ENCODE results near the gene SPTBN2. TPM values are rescaled to one million over a fixed set of nuclear protein-coding genes. Genes with fewer than 3 reads are reported as not detected.
"Not testable (repeated sequence)": the region's sequence is repeated elsewhere in the genome, so short reads cannot be mapped to it uniquely, and the experiment has no call there.

The SPTBN2 gene
- total RNA-seq, 1 donor from 2014 or later, result 6.6 TPM

DNA sequence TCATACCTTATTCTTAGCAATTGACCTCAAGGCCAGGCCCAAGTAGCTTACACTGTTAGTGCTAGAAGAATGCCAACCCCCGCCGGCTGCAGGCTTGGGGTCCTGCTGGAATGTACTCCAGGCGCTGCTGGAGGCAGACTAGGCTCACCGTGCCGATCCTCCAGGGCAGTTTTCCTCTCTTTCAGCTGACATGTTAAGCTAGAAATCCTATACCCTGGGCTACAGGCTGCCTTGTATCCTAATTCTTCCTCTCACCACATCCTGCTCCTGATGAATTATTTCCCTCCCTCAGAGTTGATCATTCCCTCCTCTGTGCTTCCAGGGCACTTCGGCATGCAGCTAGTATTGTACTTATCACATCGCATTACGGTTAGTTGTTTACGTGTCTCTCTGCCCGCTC lies 3.4 kb downstream of the SPTBN2 start:
- peak; percentile 19 for DNase-seq (ENCODE audit: low spot score)
- intact Hi-C loops (cut with DNase I), result no loop called here
- ATAC-seq, result no peak

DNA sequence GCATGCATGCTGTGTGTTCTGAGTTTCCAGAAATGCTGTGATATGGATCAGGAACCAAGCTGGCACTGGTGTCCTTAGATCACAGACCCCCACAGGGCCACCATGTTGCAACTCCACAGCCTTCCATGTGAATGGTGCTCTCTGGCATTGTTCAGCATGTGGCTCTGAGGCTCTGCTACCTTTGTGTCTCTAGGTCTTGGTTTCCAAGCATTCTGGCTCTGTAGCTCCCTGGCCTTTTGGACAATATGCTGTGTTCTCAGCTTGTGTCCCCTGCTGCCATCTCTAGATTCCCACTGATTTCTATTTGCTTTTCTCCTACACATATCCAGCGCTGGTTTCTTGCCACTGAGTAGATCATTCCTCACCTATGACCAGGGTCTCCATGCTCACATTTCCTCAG lies 3.9 kb downstream of the SPTBN2 start:
- DNase-seq (ENCODE audit: low spot score), result peak; percentile 4
- intact Hi-C loops (cut with DNase I), result no loop called here
- ATAC-seq, result no peak

DNA sequence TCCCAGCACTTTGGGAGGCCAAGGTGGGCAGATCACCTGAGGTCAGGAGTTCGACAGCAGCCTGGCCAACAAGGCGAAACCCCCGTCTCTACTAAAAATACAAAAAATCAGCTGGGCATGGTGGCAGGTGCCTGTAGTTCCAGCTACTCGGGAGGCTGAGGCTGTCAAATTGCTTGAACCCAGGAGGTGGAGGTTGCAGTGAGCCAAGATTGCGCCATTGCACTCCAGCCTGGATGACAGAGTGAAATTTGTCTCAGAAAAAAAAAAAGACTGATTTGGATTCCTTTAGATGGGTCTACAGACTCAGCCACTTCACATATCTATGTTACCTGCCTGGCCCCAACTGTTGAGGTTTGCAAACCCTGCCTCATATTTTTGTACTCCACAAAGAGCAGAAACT lies 4.8 kb downstream of the SPTBN2 start:
- DNase-seq (ENCODE audit: low spot score); intact Hi-C loops (cut with DNase I); ATAC-seq: not testable (repeated sequence)

DNA sequence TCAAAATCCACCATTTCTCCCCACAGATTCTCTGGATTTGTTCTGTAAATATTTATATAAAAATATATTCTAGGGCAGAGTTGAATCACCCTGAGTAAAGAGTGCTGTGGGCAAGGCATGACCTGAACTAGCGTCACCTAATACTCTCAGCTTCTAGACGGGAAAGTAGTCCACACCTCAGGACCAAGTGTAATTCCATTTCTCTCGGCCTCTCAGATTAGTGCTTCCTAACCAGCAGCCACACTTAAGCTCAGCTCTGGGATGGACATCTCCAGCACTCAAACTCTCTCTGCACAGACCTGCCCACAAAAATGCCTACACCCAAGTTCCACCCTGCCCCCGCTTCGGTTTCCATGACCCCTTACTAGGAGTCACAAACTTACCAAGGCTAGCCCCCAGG lies 5.3 kb downstream of the SPTBN2 start:
- no peak for ATAC-seq
- DNase-seq (ENCODE audit: low spot score), result peak; percentile 34
- intact Hi-C loops (cut with DNase I), result no loop called here

DNA sequence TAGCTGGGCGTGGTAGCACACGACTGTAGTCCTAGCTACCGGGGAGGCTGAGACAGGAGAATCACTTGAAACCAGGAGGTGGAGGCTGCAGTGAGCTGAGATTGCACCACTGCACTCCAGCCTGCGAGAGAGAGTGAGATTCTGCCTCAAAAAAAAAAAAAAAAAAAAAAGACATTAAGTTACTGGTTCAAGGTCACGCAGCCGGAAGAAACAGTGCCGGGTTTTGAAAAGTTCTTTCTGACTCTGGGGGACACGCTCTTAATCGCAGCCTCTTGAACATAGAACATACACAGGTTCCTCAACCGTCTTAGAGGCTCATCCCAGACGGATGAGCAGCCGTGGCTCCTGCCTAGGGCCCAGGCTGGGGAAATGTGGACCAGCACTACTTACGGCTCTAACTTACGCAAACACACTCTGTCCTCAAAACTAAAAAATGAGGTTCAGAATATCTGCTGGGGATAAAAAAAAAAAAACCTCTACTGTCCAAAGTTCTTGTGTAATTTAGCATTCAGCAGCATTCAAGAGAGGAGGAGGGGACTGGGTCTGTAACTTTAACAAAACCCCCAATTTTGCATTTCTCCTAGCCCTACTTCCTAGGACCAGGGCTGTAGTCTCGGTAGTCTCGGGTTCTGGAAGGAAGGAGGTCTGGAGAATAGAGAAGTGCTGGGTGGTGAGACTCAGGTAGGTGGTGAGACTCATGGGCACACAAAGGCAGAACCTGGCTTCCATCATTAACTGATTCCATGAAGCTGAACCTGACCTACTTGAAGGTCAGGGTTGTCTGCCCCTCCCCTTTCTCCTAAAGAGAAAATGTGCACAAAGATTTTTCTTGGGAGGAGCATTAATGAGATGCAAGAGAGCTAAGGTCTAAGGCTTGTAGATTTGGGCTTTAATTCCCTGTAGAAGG lies 6.0 kb downstream of the SPTBN2 start:
- peak; percentile 5 for DNase-seq (ENCODE audit: low spot score)
- no peak for ATAC-seq
- intact Hi-C loops (cut with DNase I), result no loop called here

DNA sequence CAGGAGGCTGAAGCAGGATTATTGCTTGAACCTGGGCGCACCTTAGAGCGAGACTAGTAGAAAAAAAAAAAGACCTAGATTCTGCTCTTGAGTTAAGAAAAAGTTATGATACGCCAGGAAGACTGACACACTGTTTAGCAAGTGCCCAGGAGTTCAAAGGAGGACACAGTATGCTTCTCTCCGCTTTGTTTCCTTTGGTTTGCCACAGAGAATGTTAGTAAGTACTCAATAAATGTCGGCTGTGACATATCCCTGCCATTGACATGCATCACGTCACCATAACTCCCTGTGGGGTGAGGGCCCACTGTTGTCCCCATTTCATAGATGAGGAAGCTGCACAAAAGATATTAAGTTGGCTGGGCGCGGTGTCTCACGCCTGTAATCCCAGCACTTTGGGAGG lies 7.1 kb downstream of the SPTBN2 start:
- intact Hi-C loops (cut with DNase I), result no loop called here
- peak; percentile 28 for DNase-seq (ENCODE audit: low spot score)
- no peak for ATAC-seq

DNA sequence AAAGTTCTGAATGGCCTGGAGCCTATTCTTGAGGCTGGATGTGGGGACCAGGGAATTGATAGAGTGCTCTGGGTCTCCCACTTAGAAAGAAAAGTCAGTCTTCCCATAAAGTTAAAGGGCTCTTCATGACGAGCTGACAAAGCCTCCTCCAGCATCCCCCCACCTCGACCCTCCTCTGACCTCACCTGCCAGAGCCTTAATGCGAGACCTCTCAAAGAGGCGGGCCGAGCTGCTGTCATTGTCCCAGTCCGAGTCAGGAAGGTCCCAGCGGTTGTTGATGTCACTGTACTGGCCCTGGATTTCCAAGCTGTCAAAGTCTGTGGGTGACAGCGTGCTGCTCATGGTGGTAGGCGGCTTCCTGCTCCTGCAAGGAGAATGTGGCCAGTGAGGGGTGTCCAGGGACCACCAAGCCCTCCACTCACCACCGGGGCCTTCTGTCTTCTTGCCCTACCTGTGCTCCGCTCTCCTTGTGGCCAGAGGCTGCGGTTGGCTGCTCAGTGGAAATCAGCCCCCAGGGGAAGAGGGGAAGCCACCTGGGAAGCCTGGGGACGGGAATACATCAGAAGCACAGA lies 8.0 kb downstream of the SPTBN2 start:
- ATAC-seq, result no peak
- DNase-seq (ENCODE audit: low spot score), result peak; percentile 26
- intact Hi-C loops (cut with DNase I), result no loop called here

DNA sequence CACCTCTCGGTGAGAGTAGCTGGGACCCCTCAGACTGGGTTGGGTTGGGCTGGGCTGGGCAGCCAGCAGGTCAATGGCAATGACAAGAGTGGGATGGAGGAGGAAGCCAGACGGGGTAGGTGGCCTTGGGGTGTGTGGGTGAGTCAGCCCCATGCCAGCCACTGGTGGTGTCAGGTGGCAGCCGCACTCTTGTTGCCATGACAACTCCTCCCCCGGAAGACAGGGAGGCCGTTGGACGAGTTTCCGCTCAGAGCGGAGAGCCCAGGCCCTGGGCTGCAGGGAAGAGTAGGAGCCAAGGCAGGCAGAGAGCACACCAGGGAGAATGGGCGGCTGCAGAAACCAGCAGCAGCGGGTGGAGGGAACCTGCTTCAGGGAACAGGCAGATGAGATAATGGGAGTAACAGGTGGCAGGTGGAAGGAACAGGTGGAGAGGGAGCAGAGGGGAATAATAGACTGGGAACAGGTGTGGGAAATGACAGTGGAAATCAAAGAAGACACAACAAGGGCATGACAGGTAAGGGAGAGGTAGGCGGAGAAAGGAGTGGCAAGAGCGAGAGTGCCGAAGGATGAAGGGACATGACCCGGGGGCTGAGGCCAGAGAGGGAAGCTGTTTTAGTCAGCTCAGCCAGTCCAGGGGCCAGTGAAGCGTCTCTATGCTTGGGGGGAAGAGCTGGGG lies 8.7 kb downstream of the SPTBN2 start:
- no peak for ATAC-seq
- DNase-seq (ENCODE audit: low spot score), result no peak
- intact Hi-C loops (cut with DNase I), result no loop called here

DNA sequence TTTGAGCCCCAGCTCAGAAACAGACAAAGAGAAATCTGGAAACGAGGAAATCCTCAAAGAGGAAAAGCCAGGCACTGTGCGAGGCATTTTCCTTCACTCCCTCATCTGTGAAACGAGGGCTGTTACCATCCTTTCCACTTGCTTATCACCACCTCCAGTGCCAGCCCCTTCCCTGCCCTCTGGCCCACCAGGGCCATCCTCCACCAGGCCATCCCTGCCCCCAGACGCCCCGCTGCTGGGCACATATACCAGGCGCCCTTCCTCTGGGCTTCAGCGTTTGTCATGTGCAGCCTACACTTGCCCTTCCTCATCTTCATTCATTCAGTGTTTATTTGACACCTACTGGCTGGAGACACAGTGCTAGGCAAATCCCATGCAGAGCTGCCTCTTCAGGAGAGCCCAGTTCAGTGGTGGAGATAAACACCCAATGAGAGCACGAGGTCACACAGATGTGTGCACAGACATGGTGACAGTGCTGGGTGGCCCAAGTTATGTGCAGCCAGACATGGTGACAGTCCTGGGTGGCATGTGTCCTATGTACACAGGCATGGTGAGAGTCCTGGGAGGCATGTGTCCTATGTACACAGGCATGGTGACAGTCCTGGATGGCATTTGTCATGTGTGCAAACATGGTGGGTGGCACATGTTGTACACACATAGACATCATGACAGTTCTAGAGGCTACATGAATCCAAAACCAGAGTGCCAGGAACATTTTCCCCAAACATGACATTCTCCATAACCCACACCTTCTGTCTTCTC lies 9.7 kb downstream of the SPTBN2 start:
- intact Hi-C loops (cut with DNase I), result no loop called here
- ATAC-seq (no peak), DNase-seq (ENCODE audit: low spot score) (no peak)

DNA sequence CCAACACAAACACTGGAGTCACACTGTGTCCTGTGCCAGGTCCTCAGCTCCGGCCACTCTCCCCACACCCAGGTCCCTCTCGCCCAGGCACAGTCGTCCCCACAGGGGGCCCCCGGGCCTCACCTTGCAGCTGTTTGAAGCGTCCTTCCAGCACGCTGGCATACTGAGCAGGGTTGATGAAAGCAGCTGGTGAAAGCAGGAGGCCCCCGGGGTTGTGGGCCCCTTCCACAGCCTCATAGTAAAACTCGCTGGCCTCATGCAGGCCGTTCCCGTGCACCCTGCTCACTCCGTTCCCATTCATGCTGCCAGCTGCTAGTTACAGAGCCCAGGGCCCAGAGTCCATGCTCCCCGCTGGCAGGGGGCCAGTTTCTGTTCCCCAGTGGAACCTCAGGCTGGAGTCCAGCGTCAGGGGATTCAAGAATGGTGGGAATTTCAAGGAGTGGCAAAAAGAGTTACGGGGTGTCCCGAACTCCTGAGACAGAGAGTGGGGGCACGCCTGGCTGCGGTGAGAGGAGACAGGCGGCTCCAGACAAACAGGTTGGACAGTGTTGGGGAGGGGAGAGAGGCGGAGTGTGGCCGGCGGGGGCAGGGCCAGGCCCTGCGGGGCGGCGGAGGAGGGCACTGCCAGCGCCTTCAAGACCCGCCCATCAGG lies 10.6 kb downstream of the SPTBN2 start:
- DNase-seq (ENCODE audit: low spot score) (no peak), ATAC-seq (no peak)
- intact Hi-C loops (cut with DNase I), result no loop called here

DNA sequence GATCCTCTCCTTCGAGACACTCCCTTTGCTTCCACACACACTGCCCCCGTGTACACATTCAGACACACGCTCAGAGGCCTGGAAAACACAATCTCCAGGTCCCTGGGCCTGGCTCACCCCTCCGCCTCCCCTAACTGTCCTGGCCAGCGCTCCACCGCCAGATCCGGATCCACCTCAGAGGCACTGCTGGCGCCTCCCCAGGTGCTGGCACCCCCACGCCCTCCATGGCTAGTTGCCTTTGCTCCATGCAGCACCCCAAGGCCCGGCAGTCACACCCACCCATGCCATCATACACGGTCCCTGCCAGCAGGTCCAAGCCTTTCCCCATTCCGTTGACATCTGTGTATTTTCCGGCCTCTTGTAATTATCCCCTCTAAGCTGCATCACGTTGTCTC lies 11.1 kb downstream of the SPTBN2 start:
- DNase-seq (ENCODE audit: low spot score) (no peak), ATAC-seq (no peak)
- intact Hi-C loops (cut with DNase I), result no loop called here

DNA sequence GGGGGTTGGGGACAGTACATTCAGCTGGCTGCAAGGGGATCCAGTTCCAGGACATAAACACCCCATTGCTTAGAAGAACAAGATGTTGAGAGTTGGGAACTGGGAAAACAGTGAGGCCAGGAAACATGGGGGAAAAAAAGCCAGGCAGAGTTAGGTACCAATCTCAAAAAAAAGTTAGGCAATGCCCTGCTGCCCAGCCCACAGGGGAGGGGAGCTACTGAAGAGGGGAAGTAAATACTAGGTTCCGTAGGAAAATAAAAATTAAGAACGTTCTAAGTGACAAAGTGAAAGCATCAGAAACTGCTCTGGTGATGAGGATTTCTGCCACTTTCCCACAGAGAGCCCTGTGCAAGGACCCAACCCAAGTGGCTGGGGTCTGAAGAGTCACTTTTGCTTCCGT lies 12.0 kb downstream of the SPTBN2 start:
- peak; percentile 14 for DNase-seq (ENCODE audit: low spot score)
- intact Hi-C loops (cut with DNase I), result no loop called here
- ATAC-seq, result no peak

DNA sequence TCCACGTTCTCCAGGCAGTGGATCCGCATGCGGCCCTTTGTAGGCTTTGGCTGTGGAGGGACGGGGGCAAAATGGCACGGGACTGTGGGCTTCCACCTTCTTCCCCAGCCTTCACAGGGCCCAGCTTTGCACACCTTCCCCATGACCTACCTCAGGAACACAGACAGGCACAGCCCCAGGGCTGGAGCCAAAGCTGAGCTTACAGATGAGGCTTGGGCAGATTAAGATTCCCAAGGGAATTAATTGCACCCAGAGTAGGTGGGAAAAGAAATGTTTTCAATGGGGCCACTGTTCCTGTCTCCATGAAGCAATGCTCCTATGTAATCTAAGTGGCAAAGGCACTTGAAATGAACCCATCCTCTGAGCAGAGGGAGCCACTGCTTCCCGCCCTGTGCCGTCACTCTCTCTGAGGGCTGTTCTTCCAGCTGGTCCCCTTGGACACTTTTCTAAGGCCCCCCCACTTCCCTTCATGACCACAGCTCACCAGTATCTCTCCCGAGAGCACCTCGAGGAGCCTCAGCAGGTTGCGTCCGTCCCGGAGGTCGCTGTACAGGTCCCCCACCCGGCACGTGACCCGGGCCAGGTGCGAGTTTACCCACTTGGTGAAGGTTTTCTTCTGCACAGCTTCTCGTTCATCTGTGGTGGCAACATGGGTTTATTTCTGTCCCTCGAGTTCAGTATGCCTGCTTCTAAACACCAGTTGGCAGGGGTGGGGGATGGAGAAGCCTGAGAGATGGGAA lies 13.5 kb downstream of the SPTBN2 start:
- intact Hi-C loops (cut with DNase I), result no loop called here
- DNase-seq (ENCODE audit: low spot score) (peak; percentile 44), ATAC-seq (no peak)

DNA sequence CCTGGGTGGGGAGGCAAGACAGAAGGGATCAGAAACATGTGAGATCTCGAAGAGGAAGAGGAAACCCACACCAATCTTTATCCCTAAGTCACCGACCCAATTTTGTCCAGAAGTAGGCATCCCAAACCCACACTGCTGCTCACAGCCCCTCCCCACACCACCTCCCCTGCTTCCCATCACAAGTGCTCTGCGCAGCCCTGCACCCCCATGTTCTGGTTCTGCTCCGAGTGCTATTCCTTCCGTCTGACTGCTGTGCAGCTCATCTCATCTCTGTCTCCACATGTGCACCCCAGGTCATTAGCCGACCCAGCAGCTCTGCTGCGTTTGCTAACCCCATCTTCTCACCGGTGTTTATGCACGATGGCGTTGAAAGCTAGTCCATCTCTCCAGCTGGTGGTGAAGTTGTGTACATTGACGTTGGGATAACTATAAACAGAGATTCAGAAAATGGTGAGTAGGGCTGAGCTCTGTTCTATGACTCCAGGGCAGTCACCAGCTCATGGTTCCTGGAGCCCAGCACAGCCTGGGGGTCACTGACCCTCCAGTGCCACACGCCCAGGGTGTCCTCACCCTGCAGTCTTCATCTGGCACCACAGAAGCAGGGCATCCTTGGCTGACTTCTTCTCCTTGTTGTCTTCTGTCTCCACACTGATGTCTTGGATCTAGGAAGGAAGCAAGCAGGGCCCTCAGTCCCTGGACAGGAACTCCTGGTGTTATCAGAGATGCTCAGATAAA lies 15.1 kb downstream of the SPTBN2 start:
- intact Hi-C loops (cut with DNase I), result no loop called here
- DNase-seq (ENCODE audit: low spot score) (no peak), ATAC-seq (no peak)

DNA sequence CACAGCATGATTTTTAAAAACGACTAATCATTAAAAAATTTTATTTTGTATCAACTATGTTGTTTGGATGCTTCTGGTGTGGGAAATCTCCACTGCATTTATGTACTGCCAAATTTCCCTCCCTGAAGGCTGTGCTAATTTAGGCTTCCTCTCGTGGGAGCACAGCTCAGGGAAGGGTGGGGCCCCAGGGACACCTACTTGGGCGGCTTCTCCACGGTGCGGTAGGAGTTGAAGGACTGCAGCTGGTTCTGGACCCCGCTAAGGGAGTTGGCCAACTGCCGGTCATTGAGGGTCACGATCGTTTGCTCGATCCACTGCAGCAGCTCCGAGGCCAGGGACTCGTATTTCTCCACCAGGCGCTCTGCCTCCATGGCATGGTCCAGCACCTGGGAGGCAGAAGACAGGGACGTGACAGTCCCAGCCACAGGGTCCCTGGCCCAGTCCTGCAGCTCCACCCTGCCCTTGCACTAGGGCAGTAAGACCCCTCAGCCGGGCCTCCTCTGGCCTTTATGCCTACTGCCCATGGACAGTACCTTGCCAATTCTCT lies 18.6 kb downstream of the SPTBN2 start:
- DNase-seq (ENCODE audit: low spot score) (no peak), ATAC-seq (no peak)
- intact Hi-C loops (cut with DNase I), result no loop called here

DNA sequence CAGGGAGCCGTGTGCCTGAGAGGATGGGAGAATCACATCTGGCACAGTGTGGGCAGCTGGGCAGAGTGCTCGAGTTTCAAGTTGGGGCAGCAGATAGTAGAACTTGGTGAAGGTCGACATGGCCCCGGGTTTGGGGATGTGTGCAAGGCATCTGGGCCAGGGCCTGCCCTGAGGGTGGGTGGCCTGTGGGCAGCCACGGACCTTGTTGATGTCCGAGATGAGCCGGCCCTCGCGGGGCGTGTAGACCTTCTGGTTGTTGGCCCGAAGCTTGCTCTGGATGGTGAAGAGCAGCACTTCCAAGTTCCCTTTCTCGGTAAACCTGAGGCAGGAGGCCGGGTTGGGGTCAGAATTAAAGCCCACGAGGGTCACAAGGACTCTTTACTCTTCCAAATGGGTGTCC lies 20.3 kb downstream of the SPTBN2 start:
- ATAC-seq (no peak), DNase-seq (ENCODE audit: low spot score) (no peak)
- intact Hi-C loops (cut with DNase I), result no loop called here

DNA sequence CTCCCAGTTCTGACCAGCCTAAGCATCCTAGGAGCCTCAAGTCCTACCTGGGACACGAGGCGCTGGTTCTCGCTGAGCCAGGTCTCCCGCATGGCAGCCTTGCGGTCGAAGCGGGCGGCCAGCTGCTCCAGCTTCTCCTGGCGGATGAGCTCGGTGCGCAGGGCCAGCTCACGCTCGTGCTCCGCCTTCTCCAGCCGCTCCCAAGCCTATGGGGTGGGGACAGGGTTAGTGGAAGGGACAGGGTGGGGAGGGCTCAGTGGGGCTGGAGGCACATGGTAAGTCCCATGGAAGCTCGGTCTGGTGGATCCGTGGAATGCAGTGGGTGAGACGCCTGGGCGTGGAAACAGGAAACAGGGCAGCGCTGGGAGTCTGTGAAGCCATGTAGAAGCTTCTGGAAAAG lies 20.9 kb downstream of the SPTBN2 start:
- intact Hi-C loops (cut with DNase I), result no loop called here
- DNase-seq (ENCODE audit: low spot score) (no peak), ATAC-seq (no peak)
